Measurements from ENCODE around the gene FAM163A. TPM values are rescaled to one million over a fixed set of nuclear protein-coding genes. Genes with fewer than 3 reads are reported as not detected.
"Not testable (repeated sequence)": the region's sequence is repeated elsewhere in the genome, so short reads cannot be mapped to it uniquely, and the experiment has no call there.

FAM163A gene
- total RNA-seq, 2 donors from 2014 or later = 1.1 TPM; not detected in 1

- no peak for DNase-seq (ENCODE audit: low spot score)
- WGBS = 63% methylated on average over 6 of the region's 6 CpGs
- intact Hi-C loops (cut with DNase I) = no loop called here
- Histone ChIP-seq H3K4me3 (no peak overlapping the region), H3K27ac (no peak overlapping the region), H3K4me1 (replicated peaks) (no peaks in the 10 kb centered on the region), H3K9me3 (no peaks in the 10 kb centered on the region), H3K36me3 (no peaks in the 10 kb centered on the region), H3K27me3 (replicated peaks; ENCODE audit: insufficient read depth) (no peaks in the 10 kb centered on the region)
- TF ChIP-seq, protein P1, sequence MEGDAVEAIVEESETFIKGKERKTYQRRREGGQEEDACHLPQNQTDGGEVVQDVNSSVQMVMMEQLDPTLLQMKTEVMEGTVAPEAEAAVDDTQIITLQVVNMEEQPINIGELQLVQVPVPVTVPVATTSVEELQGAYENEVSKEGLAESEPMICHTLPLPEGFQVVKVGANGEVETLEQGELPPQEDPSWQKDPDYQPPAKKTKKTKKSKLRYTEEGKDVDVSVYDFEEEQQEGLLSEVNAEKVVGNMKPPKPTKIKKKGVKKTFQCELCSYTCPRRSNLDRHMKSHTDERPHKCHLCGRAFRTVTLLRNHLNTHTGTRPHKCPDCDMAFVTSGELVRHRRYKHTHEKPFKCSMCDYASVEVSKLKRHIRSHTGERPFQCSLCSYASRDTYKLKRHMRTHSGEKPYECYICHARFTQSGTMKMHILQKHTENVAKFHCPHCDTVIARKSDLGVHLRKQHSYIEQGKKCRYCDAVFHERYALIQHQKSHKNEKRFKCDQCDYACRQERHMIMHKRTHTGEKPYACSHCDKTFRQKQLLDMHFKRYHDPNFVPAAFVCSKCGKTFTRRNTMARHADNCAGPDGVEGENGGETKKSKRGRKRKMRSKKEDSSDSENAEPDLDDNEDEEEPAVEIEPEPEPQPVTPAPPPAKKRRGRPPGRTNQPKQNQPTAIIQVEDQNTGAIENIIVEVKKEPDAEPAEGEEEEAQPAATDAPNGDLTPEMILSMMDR (IDR thresholded peaks at IDR 0.05) = no peak
- TF ChIP-seq POLR2AphosphoS5 (IDR thresholded peaks at IDR 0.05) = no peak
Measured at GRCh38 chr1:179803104-179803503, 60.0 kb downstream of the FAM163A start.

- intact Hi-C loops (cut with DNase I) = no loop called here
- DNase-seq (ENCODE audit: low spot score) = no peak
- no peak overlapping the region for H3K27ac ChIP-seq
- no peaks in the 10 kb centered on the region for H3K9me3 ChIP-seq
- no peaks in the 10 kb centered on the region for H3K4me1 ChIP-seq (replicated peaks)
- no peak overlapping the region for H3K4me3 ChIP-seq
- TF ChIP-seq, protein P1 (IDR thresholded peaks at IDR 0.05) = no peak
- TF ChIP-seq POLR2A (IDR thresholded peaks at IDR 0.05) (no peak), POLR2AphosphoS5 (IDR thresholded peaks at IDR 0.05) (no peak)
- 86% methylated on average over 1 of the region's 1 CpG for WGBS
- H3K36me3 ChIP-seq = no peaks in the 10 kb centered on the region
- no peaks in the 10 kb centered on the region for H3K27me3 ChIP-seq (replicated peaks; ENCODE audit: insufficient read depth)
Measured at GRCh38 chr1:179803918-179804317, 60.8 kb downstream of the FAM163A start.

GRCh38 chr1:179804417-179804816 lies 61.3 kb downstream of the FAM163A start:
- H3K4me1 ChIP-seq (replicated peaks); DNase-seq (ENCODE audit: low spot score); H3K27me3 ChIP-seq (replicated peaks; ENCODE audit: insufficient read depth); H3K36me3 ChIP-seq; intact Hi-C loops (cut with DNase I); H3K9me3 ChIP-seq; H3K27ac ChIP-seq; H3K4me3 ChIP-seq: not testable (repeated sequence)
- 91% methylated on average over 2 of the region's 2 CpGs for WGBS

DNA sequence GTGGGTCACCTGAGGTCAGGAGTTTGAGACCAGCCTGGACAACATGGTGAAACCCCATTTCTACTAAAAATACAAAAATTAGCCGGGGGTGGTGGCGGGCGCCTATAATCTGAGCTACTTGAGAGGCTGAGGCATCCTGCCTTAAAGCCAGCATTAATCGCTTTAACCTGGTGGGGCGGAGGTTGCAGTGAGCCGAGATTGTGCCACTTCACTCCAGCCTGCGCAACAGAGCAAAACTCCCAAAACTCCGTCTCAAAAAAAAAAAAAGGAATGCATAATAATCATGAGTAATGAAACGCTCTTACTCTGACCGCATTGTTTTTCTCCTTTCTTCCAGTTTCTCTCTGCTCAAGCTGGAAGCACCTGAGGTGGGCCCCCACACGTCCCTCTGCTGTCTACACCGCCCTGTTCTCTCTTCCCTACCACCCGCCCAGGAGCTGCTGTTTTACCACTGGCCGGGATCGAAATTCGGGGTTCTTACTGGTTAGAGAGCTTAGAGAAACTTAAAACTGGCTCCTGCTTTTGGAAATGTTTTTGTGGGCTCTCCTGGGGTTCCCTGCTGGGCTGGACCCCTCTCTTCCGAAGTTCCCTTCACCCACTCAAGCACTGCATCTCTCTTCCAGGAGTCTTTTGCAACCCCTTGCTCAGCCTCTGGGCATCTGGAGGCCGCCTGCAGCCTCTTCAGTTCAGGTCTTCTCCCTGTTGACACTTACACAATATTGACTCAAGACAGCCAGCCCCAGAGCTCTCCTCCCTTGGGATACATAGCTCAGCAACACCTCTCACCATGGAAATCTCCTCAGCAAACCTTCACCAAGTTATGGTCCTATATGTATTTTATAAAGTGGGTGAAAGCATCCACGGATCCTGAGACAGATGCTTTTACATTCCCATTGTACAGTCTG lies 62.5 kb downstream of the FAM163A start:
- 89% methylated on average over 19 of the region's 19 CpGs for WGBS
- intact Hi-C loops (cut with DNase I) = no loop called here
- Histone ChIP-seq H3K4me3 (no peak overlapping the region), H3K4me1 (replicated peaks) (no peaks in the 10 kb centered on the region), H3K27ac (no peak overlapping the region), H3K9me3 (no peaks in the 10 kb centered on the region), H3K36me3 (no peaks in the 10 kb centered on the region), H3K27me3 (replicated peaks; ENCODE audit: insufficient read depth) (no peaks in the 10 kb centered on the region)
- TF ChIP-seq POLR2A (IDR thresholded peaks at IDR 0.05) (no peak), POLR2AphosphoS5 (IDR thresholded peaks at IDR 0.05) (no peak)
- TF ChIP-seq, protein P1 (IDR thresholded peaks at IDR 0.05) = no peak
- DNase-seq (ENCODE audit: low spot score) = no peak

DNA sequence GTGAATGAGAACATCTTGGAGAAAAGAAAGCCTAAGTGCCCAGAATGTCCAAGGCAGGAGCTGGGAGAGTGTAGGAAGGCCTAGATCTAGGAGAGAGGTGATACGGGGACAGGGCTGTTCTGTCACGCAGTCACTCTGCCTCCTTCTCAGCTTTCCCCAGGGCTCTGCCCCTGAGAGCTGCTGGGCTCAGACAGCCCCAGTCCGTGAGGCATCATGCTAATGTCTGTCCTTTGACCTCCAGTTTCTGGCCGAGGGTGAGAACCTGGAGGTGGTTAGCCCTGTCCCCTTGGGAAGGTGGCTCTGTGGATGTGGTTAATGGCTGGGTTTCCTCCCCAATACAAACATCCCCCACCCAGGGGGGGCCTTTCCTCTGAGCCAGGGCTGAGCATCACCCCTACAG lies 63.2 kb downstream of the FAM163A start:
- intact Hi-C loops (cut with DNase I) = no loop called here
- Histone ChIP-seq H3K27ac (no peak overlapping the region), H3K9me3 (no peaks in the 10 kb centered on the region), H3K36me3 (no peaks in the 10 kb centered on the region), H3K4me3 (no peak overlapping the region), H3K27me3 (replicated peaks; ENCODE audit: insufficient read depth) (no peaks in the 10 kb centered on the region), H3K4me1 (replicated peaks) (no peaks in the 10 kb centered on the region)
- WGBS = 80% methylated on average over 4 of the region's 4 CpGs
- TF ChIP-seq POLR2AphosphoS5 (IDR thresholded peaks at IDR 0.05) (no peak), POLR2A (IDR thresholded peaks at IDR 0.05) (no peak)
- TF ChIP-seq, protein P1 (IDR thresholded peaks at IDR 0.05) = no peak
- no peak for DNase-seq (ENCODE audit: low spot score)

All from prostate gland (tissue), 2 donors.